NK-92 (cell line): ENCODE data around the gene TIGD7.

Experiments used
- DNase-seq: peaks from one replicate; lab custom pipeline; 2025; ENCODE audit not compliant: unreplicated experiment; lab: John Stamatoyannopoulos, UW

The TIGD7 gene, protein sequence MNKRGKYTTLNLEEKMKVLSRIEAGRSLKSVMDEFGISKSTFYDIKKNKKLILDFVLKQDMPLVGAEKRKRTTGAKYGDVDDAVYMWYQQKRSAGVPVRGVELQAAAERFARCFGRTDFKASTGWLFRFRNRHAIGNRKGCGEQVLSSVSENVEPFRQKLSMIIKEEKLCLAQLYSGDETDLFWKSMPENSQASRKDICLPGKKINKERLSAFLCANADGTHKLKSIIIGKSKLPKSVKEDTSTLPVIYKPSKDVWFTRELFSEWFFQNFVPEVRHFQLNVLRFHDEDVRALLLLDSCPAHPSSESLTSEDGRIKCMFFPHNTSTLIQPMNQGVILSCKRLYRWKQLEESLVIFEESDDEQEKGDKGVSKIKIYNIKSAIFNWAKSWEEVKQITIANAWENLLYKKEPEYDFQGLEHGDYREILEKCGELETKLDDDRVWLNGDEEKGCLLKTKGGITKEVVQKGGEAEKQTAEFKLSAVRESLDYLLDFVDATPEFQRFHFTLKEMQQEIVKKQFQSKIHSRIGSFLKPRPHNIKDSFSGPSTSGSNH

DNA sequence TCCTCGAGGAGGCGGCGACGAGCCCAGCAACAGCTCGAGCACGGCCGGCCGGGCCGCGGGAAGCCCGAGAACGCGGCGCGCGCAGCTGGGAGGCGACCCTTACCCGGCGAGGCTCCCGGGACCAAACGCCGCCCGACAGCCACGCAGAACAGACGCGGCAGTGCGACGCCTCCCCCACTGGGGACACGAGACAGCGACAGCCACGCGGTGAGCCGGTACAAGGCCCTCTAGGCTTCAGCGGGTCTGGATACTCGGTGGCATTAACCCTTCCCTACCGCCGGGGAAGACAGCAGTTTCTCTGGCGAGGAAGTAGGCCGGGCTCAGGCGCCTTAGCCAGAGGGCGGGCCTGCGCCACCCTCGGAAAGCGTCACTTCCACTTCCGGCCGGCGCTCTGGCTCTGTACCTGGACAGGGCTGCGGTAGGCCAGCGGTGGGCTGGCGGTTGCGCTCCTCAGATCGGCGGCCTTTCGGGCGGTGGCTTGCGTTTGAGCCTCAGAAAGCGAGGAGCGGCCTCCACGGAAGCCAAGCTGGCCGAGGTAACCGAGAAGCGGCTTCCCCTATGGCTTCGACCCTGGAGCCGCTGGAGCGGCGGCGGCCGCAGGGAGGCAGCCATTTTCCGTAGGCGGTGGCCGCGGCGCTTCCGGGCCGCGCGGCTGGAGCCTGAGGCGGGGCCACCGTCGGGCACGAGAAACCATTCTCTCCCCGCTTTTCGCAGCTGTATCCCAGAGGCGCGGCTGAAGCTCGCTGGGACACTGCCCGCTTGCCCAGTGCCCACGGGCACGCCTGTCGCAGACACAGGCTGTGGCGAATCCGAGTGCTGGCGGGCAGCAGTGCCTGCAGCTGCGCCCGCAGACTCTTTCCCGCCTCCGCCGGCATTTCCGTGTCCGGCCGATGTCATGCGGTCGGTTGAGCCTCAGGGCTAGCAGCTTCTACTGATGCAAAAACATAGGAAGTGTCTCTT lies at the start of gene TIGD7, which contains the start of gene ZNF75A:
Gene TIGD7, minus strand, starts transcription at position 322 of the 960 bp plus-strand sequence. CDS start 4,816 bp downstream, outside the sequence.
Gene ZNF75A, plus strand, starts transcription at position 389 of the 960 bp plus-strand sequence. CDS start 2,932 bp downstream, outside the sequence.
- no peak for DNase-seq

DNA sequence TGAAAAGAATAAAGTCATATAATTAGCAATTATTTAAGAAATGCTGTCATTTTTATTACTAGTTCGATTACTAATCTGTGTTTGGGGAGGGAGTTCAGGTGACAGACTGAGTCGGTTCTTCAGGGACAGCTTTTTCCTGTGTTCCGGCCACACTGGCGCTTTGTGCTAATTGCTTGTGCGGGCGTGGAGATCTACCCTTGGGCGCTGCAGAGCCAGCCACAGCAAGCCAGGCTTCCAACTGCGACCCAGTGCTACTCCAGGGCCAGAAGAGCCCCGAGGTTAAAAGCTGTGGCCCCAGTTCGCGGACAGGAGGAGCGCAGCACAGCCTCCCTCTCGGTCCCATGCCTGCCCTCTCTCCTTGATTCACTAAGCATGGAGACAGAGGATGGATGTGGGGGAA lies 43.9 kb upstream of the TIGD7 start:
- no peak for DNase-seq

DNA sequence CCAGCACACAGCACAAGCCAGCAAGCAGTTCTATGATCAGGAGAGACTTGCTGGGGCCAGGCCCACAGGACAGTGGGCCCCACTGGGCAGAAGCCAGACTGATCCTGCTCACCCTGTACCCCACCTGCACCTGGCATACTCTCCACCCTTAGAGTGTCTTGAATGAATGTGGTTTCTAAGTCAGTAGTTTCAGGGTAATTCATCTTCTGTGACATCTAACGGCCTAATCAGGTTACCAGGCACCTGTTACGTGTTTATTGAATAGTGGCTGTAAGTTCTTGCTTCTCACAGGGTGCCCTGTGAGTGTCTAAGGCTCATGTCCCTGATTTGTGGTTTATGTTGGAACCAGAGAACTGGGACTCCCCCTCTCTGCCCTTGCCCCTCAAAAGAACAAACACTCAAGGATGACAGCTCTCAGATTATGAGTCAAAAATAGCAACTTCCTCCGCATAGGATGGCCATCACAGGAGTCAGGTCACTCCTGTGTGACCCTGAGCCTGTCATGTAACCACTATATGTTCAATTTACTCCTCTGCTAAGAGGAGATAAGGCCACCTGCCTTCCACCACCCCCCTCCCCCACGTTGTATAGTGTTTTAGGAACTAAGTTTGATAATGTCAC lies 43.4 kb upstream of the TIGD7 start:
- no peak for DNase-seq

DNA sequence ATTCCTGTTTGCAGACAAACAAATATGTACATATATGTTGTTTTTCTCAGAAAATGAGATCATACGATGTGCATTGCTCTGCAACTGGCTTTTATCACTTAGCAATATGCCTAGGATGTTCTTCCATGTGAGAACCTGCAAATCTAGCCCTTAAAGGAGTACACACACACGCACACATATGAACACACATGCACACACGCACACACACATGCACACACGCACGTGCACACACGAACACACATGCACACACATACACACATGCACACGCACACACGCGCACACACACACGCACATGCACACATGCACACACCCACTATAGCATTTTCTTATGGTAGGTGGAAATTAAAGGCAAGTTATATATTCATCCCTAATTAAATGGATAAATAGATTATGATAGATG lies 42.4 kb upstream of the TIGD7 start:
- no peak for DNase-seq

DNA sequence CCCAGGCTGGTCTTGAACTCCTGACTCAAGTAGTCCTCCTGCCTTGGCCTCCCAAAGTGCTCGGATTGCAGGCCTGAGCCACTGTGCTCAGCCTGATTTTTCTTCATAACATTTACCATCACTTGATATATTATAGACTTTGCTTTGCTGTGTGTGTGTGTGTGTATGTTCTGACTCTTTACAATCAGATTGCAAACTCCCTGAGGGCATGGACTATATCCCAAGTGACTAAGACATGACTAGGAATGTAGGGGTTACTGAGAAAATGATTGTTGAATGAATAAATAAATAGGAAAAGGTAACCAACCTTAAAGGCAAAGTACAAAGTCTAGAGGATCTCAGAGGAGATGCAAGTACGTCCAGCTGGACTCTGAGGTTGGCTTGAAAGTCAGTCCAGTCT lies 40.8 kb upstream of the TIGD7 start:
- no peak for DNase-seq

DNA sequence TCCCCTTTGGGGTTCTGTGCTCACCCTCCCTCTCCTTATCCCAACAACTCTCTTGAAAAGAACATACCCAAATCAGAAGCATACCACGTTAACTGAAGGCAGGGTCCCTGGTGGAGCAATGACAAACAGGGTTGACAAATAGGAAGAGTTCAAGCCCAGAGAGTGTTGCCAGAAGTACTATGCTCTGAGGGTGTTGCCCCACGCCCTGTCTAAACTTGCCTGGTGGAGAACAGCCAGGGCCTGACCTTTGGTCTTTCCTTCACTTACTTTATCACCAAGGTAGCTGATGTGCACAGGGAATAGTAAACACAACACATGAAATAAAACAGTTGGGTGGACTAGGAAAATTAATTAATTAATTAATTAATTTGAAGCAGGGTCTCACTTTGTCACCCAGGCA lies 23.4 kb upstream of the TIGD7 start:
- no peak for DNase-seq

GRCh38 chr16:3328104-3328503 lies 22.9 kb upstream of the TIGD7 start:
- no peak for DNase-seq

DNA sequence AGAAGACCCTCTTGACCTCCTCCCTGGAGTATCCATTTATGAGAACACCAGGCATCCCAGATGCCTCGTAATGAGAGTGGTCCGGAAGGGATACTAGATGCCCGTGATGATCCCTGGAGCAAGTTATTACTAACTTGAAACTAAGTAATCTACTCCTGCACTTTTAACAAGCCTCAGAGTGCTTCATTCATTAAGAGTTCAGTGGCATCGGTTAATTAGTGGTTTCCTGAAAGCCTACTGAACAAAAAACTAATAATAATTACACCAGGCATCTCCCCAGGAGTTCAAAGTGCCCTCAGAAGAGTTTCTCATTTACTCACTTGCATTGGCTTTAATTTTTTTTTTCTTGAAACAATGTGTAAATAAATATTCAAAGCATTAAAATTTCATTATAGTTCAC lies 22.3 kb upstream of the TIGD7 start:
- DNase-seq: no peak

DNA sequence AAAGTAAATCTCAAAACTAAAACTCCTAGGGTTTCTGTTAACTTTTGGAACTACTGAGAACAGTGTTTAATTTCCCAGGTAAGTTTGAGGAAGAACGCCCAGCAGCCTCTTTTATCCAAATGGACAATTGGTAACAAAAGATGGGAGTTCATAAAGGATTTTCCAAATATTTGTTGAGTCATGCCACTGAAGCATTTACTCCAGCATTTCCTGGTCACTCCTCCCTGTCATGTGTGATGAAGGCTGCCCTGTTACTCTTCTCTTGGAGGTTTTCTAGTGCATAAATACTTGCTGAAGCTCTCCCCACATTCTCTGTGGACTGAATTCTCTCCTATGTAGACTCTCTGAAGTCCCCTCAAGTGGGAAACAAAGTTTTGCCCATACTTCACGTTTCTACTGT lies 16.6 kb upstream of the TIGD7 start:
- no peak for DNase-seq

- DNase-seq: no peak
These were observed 12.2 kb upstream of the TIGD7 start for GRCh38 chr16:3317315-3317999.

GRCh38 chr16:3311496-3311895 lies 6.3 kb upstream of the TIGD7 start:
- DNase-seq: no peak

DNA sequence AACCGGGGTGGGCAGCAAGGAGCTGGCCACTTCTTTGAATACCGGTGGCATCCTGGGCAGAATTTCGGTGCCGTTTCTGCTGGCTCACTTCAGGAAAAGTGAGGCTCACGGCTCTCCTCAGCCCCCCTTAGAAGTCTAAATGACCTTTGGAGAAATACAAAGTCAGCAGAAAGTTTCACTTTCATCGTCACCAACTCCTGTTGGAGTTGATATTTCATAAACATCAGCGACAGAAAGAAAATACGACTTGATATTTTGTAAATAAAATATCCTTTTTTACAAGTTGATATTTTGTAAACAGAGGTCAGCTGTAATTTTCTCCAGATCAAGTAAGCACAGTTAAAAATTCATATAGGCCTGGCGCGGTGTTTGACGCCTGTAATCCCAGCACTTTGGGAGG lies 848 bp upstream of the TIGD7 start:
- DNase-seq: no peak

- DNase-seq: no peak
These were observed 860 bp downstream of the TIGD7 start for GRCh38 chr16:3304370-3304769.

DNA sequence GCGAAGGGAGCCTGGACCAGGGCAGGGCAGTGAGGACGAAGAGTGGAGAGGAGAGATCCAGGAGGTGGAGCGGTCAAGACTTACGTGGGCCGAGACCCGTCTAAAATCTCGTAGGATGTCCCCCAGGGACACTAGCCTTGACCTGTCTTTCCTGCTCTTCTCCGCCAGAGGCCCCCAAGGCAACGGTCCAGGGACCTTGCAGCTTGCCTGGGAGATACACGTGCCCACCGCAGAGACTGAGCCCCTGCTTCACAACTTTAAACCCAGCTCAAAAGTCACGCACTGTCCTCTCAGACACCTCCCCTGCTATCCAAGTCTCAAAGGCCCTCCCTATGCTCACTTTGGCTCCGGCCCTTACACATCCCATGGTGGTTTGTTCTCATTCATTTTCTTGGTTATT lies 9.4 kb downstream of the TIGD7 start:
- DNase-seq: no peak

DNA sequence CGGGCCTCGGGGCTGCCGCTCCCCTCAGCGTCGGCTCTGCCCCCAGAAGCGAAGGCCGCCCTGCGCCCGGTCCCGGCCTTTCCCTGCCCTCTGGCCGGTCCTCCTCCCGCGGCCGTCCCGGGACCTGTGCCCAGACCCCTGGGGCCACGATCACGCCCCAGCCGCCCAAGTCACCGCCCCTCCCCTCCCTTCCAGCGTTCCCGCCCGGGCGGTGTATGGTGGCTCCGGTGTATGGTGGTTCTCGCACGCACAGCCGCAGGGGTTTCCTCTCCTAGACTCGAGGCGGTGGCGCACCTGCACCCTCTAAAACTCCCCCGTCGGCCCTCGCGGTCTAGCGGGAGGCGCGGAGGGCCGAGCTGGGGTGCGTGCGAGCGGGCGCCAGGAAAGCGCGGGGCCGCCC lies 10.0 kb downstream of the TIGD7 start:
- no peak for DNase-seq

DNA sequence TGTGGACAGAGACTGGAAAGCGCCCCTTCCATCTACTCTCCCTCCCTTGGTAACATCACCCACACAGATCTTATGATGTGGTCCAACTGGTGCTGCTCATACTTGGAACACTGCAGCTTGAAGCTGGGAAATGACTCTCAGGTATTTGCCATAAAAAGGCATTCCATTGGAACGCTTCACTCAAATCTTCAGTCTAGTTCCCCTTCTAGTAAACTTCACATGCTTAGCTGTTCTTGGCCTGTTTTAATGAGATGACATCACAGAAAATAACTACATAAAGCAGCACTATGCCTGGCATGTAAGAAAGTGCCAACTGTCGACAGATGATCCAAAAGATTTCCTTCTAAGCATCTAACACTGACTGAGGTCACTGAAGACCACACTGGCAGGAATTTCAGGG lies 12.6 kb downstream of the TIGD7 start:
- DNase-seq: no peak

GRCh38 chr16:3289998-3290673 lies 15.1 kb downstream of the TIGD7 start:
- no peak for DNase-seq

GRCh38 chr16:3285131-3285530 lies 20.1 kb downstream of the TIGD7 start:
- DNase-seq: no peak

GRCh38 chr16:3283543-3284447 lies 21.4 kb downstream of the TIGD7 start:
- DNase-seq: no peak
